Uterus (tissue), 4 donors: ENCODE results near the gene TNFAIP2. TPM values are rescaled to one million over a fixed set of nuclear protein-coding genes. Genes with fewer than 3 reads are reported as not detected.

ENCODE experiments used
- DNase-seq, 2 donors: peaks; one replicate each; pipeline ENCODE4 v3.0.0-alpha.2; 2019 to 2020
- H3K27ac ChIP-seq, 2 donors: fragments of 200-600 bp; sonication (generic); 1 replicate in 1 of 2; 2 replicates in 1 of 2; pipeline ENCODE4 v1.5.1; 2016 to 2018
- H3K27me3 ChIP-seq, 2 donors: fragments of 200-600 bp; sonication (generic); one replicate each; pipeline ENCODE4 v1.5.1; 2018 to 2019; ENCODE audit warnings: control low read depth in 1 of 2
- H3K36me3 ChIP-seq, 2 donors: fragments of 200-600 bp; sonication (generic); one replicate each; pipeline ENCODE4 v1.5.1; 2019; ENCODE audit warnings: control low read depth in 1 of 2
- H3K4me1 ChIP-seq, 2 donors: fragments of 200-600 bp; sonication (generic); one replicate each; pipeline ENCODE4 v1.5.1; 2018 to 2019; ENCODE audit warnings: control low read depth in 1 of 2
- H3K4me3 ChIP-seq, 2 donors: fragments of 200-600 bp; sonication (generic); 1 replicate in 1 of 2; 2 replicates in 1 of 2; pipeline ENCODE4 v1.5.1; 2018 to 2019; ENCODE audit warnings: mild to moderate bottlenecking in 1 of 2
- H3K9me3 ChIP-seq, 2 donors: fragments of 200-600 bp; sonication (generic); one replicate each; pipeline ENCODE4 v1.5.1; 2019; ENCODE audit warnings: control low read depth in 1 of 2
- CTCF ChIP-seq, 4 experiments: fragments of 200-600 bp in 2 of 4; fragments of 450-650 bp in 2 of 4; sonication (generic) in 2 of 4; IDR thresholded peaks; one replicate each; pipeline ENCODE4 v1.5.1; 2016 to 2019; ENCODE audit warnings: antibody characterized with exemption in 4 of 4, mild to moderate bottlenecking in 2 of 4, moderate library complexity in 1 of 4
- POLR2A ChIP-seq, 2 donors: fragments of 450-650 bp; IDR thresholded peaks; one replicate each; pipeline ENCODE4 v1.6.1; 2016; ENCODE audit warnings: antibody characterized with exemption in 2 of 2, mild to moderate bottlenecking in 1 of 2, moderate library complexity in 1 of 2
- intact Hi-C: fragments of 100-400 bp; cut with DNase I; formaldehyde crosslinking; loops from one replicate; pipeline ENCODE4 v1.15.1; 2023; ENCODE audit warnings: low total_unique reads
- total RNA-seq, 4 donors: library from RNA; depleted of rRNA in 3 of 4; stranded (reverse); fragments of >200 nt in 3 of 4; gene quantifications; one replicate each; pipeline versions ENCODE4 v1.1.0 to v1.2.4, GENCODE V29; 2014 to 2023
- donor health status: DM: yes; HTN: yes; CAD: no.

TNFAIP2 gene
- total RNA-seq, 4 donors from 2014 or later = 29.4 to 81.4 (median 60.6) TPM

GRCh38 chr14:103138301-103139131 lies 15.3 kb downstream of the TNFAIP2 start:
- H3K36me3 ChIP-seq = no peaks in the 10 kb centered on the region
- intact Hi-C loops = no loop called here
- H3K4me1 ChIP-seq = peaks cover 0 to 15% of the 10 kb centered on the region in 2 donors
- H3K27me3 ChIP-seq = no peaks in the 10 kb centered on the region
- peak in 1 of 2 donors; percentile 42 for DNase-seq
- H3K27ac ChIP-seq = peak overlapping the region; percentile 53 to 72
- H3K9me3 ChIP-seq = no peaks in the 10 kb centered on the region
- H3K4me3 ChIP-seq = peak overlapping the region; percentile 5 to 20
- TF ChIP-seq POLR2A (IDR thresholded peaks at IDR 0.05) (no peak), CTCF (IDR thresholded peaks at IDR 0.05) (no peak)

GRCh38 chr14:103139132-103140025 lies 16.1 kb downstream of the TNFAIP2 start:
- peak overlapping the region; percentile 5 to 20 for H3K4me3 ChIP-seq
- H3K27ac ChIP-seq = peak overlapping the region; percentile 53 to 72
- intact Hi-C loops = no loop called here
- no peaks in the 10 kb centered on the region for H3K27me3 ChIP-seq
- TF ChIP-seq CTCF (IDR thresholded peaks at IDR 0.05) (no peak), POLR2A (IDR thresholded peaks at IDR 0.05) (no peak)
- no peaks in the 10 kb centered on the region for H3K9me3 ChIP-seq
- no peaks in the 10 kb centered on the region for H3K36me3 ChIP-seq
- H3K4me1 ChIP-seq = peaks cover 0 to 15% of the 10 kb centered on the region in 2 donors
- no peak for DNase-seq

GRCh38 chr14:103140316-103141109 lies 17.3 kb downstream of the TNFAIP2 start:
- Histone ChIP-seq H3K27ac (no peak overlapping the region), H3K27me3 (no peaks in the 10 kb centered on the region), H3K36me3 (no peaks in the 10 kb centered on the region), H3K4me3 (no peak overlapping the region), H3K4me1 (peaks cover 0 to 15% of the 10 kb centered on the region in 2 donors), H3K9me3 (no peaks in the 10 kb centered on the region)
- no peak for TF ChIP-seq POLR2A (IDR thresholded peaks at IDR 0.05)
- no peak for TF ChIP-seq CTCF (IDR thresholded peaks at IDR 0.05)
- intact Hi-C loops = no loop called here
- DNase-seq = no peak

GRCh38 chr14:103141117-103141796 lies 18.0 kb downstream of the TNFAIP2 start:
- H3K4me1 ChIP-seq = peaks cover 0 to 15% of the 10 kb centered on the region in 2 donors
- no peaks in the 10 kb centered on the region for H3K27me3 ChIP-seq
- no peaks in the 10 kb centered on the region for H3K9me3 ChIP-seq
- no peak overlapping the region for H3K4me3 ChIP-seq
- intact Hi-C loops = no loop called here
- no peak for DNase-seq
- no peaks in the 10 kb centered on the region for H3K36me3 ChIP-seq
- TF ChIP-seq CTCF (IDR thresholded peaks at IDR 0.05) = peak; percentile 22 to 56 (median 42)
- TF ChIP-seq POLR2A (IDR thresholded peaks at IDR 0.05) = no peak
- H3K27ac ChIP-seq = no peak overlapping the region
